Left cardiac atrium (tissue), 4 donors: Measurements from ENCODE around the gene FBXL7. TPM values are rescaled to one million over a fixed set of nuclear protein-coding genes. Genes with fewer than 3 reads are reported as not detected.

ENCODE experiments used
- ATAC-seq, 2 donors: fragments of 200-7000 bp; cut with Tn5 transposase; one replicate each; pipeline ENCODE4 v1.9.1; 2020; ENCODE audit warnings: mild to moderate bottlenecking in 2 of 2, moderate library complexity in 2 of 2
- DNase-seq: peaks from one replicate; pipeline ENCODE4 v3.0.0-alpha.2; 2020
- intact Hi-C, 2 donors: fragments of 100-400 bp; cut with DNase I; formaldehyde crosslinking; loops; one replicate each; pipeline versions ENCODE4 v1.14.1 to v1.15.1; 2022 to 2023
- total RNA-seq, 2 donors: library from RNA; stranded (reverse); fragmentation: NEBNext Ultra II Directional; extraction: Animal tissue kit (Norgen Biotek cat#: 25700); gene quantifications; one replicate each; pipeline ENCODE4 v1.2.1, GENCODE V29; 2021
- donor health status: DM: no; HTN: yes; CAD: no.
- donor health status: DM: no; HTN: yes; CAD: no; lungs with severe emphysema.
- donor health status: DM: yes; HTN: yes; CAD: no.
- donor health status: Dilated cardiomyopathy.

The FBXL7 gene
- total RNA-seq, 2 donors from 2014 or later, result 18.1 to 19.8 TPM

DNA sequence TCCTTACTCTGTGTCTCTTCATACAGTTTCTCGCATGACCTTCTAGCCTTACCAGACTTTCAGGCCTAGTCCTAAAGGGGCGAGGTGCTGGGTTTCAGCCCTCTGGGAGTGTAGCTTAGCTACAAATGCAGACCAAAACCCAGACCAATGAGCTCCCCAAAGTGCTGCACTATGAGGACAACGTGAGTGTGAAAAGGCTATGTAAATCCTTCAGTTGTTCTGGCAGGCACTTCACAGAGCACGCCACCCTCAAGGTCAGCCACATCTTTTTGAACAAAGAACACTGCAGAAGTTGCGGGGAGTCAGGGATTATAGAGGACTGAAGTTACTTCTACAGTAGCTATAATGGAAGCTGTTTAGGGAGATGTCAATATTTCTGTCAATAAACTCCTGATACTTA is 377.9 kb downstream of the FBXL7 start:
- DNase-seq (no peak), ATAC-seq (peak in 1 of 2 donors; percentile 30)
- intact Hi-C loops, result no loop called here

DNA sequence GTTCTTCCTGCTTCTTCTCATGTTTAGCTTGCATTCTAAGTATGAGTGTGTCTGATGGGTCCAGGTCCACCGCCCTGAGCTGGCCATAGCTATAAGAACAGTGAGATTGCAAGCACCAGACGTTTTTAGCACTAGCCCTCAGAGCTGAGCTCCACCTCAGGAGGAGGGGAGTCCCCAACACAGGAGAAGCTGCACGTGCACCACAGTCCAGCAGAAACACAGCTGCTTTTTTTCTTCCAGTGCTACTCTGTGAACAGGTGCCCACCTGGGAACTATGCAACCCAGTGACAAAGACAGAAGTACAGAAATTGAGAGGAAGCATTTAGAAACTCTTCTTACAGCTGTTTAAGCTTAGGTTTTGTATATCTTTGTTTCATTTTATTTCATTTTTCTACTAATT is 380.2 kb downstream of the FBXL7 start:
- DNase-seq (no peak), ATAC-seq (no peak)
- intact Hi-C loops, result no loop called here

DNA sequence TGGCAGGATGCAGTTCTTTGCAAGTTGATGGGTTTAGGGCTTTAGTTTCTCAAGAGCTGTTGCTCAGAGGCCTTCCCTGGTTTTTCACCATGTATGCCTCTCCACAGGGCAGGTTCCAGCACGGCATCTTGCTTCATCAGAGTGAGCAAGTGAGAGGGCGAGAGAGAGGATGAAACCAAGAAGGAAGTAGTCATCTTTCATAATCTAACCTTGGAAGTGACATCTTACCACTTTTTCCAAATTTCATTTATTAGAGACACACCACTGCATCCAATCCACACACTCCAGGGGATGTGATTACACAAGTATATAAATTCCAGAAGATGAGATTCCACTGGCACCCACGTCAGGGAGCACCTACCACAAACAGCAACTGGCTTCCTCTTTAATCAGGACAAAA is 385.2 kb downstream of the FBXL7 start:
- intact Hi-C loops, result no loop called here
- no peak for ATAC-seq
- no peak for DNase-seq

DNA sequence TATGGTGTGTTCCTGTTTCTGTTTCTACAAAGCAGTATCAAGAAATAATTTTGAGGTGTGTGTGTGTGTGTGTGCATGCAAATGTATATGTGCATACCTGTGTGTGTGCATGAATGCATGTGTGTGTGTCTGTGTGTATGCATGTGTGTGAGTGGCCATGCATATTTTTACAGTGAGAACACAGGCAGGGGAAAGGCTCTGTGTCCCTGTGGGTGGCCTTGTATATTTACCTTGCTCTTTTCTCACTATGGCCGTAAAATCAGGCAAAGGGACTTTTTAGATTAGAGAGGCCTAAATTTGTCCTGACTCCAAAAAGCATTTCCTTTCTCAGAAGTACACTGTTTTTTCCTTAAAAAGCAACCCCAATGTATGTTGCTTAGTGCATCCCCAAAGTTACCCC is 386.2 kb downstream of the FBXL7 start:
- no peak for ATAC-seq
- DNase-seq, result no peak
- intact Hi-C loops, result no loop called here

- intact Hi-C loops, result no loop called here
- DNase-seq (no peak), ATAC-seq (no peak)
Measured at GRCh38 chr5:15887093-15887492, 387.1 kb downstream of the FBXL7 start.

DNA sequence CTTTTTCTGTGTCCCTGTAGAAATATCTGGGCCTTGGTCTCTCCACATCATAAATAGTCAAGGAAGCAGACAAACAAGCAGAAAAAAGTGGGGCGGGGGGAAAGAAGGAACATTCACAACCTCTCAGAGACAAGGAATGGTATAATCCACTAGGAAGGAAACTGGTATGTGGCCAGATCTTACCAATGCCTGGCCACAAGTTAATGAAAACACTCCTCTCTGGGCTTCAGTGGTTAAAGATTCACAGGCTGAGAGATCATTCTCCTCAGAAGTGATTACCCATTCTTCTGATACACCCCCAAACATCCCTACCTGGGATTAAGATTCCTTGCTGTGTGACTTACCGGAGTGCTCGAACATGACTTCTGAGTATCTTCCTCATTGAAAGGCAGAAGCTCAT is 389.0 kb downstream of the FBXL7 start:
- no peak for DNase-seq
- intact Hi-C loops, result no loop called here
- no peak for ATAC-seq

DNA sequence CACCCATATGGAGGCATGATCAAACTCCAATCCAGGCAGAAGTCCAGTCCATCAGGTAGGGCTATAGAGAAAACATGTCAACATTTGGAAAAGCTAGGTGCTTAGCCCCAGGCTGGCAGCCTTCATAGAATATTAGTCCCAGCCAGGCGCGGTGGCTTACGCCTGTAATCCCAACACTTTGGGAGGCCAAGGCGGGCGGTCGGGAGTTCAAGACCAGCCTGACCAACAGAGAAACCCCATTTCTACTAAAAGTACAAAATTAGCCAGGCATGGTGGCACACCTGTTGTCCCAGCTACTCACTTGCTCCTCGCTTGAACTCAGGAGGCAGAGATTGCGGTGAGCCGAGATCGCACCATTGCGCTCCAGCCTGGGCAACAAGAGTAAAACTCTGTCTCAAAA is 393.9 kb downstream of the FBXL7 start:
- ATAC-seq (no peak), DNase-seq (no peak)
- intact Hi-C loops, result no loop called here

GRCh38 chr5:15897656-15898055 is 397.7 kb downstream of the FBXL7 start:
- peak in 1 of 2 donors; percentile 47 for ATAC-seq

GRCh38 chr5:15898641-15899040 is 398.7 kb downstream of the FBXL7 start:
- intact Hi-C loops, result no loop called here
- ATAC-seq, result no peak
- DNase-seq, result no peak

More at GRCh38 chr5:15897656-15898055, 397.7 kb downstream of the FBXL7 start:
- no peak for DNase-seq
- intact Hi-C loops, result no loop called here

DNA sequence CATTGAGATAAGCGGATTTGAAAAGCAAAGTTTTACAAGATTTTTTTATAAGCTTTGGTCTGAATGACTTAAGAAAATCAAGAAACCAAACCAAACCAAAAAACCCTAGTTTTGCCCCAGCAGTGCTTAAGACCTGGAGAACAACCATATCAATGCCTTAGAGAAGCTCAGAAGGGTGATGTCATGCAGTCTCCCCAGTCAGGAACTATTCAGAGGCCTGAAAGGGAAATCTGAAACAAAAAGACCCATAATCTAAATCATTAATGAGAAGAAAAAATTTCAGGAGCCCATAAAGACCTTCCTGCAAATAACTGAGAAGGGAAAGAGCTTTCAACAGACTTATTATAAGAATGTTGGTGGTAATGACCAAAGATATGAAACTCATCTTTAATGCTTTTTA is 399.5 kb downstream of the FBXL7 start:
- intact Hi-C loops, result no loop called here
- ATAC-seq (no peak), DNase-seq (no peak)

GRCh38 chr5:15901151-15901550 is 401.2 kb downstream of the FBXL7 start:
- DNase-seq (no peak), ATAC-seq (no peak)
- intact Hi-C loops, result no loop called here

DNA sequence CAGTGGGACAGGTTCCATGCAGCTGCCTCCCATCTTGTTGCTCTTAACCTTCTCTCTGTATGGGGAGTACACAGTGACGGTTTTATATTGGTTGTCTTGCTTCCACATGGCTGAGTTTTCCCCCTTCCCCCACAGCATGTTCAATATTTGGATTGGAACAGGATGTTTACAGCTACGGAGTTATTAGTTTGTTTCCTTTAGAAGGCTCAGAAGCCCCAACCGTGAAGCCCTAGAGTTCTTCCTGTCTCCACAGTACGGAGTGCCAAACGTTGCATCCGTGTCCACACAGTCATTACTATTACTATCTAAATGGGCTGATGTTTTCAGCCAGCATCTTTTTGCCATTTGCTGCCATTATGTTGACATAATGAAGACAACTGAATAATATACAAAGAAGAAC is 402.1 kb downstream of the FBXL7 start:
- intact Hi-C loops, result no loop called here
- ATAC-seq (no peak), DNase-seq (no peak)

GRCh38 chr5:15904899-15905830 is 405.2 kb downstream of the FBXL7 start:
- intact Hi-C loops, result no loop called here
- no peak for DNase-seq
- peak; percentile 24 to 61 for ATAC-seq

DNA sequence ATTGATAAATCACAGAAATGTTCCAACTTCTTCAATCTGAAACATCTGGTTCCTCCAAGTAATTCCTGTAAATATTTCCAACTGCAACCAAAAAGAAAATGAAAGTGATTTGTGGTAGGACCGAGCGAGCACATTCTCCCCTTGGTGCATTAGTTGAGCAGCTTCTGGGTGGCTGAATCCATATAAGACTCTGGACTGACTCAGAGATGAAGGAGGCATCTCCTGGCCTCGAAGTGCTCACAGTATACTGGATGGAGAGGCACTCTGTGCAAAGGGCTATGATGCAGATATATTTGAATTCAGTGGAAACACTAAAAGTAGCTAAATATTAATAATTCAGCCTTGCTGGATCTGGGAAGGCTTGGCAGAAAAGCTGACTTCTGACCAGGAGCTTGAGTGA is 414.7 kb downstream of the FBXL7 start:
- intact Hi-C loops, result no loop called here
- no peak for DNase-seq
- peak; percentile 44 to 73 for ATAC-seq

GRCh38 chr5:15926586-15926985 is 426.6 kb downstream of the FBXL7 start:
- DNase-seq (no peak), ATAC-seq (no peak)
- intact Hi-C loops, result no loop called here

- ATAC-seq (no peak), DNase-seq (no peak)
- intact Hi-C loops, result no loop called here
Measured at GRCh38 chr5:15927710-15928380, 427.9 kb downstream of the FBXL7 start.

- intact Hi-C loops, result no loop called here
- DNase-seq (no peak), ATAC-seq (no peak)
Measured at GRCh38 chr5:15929611-15930263, 429.8 kb downstream of the FBXL7 start.

- DNase-seq (no peak), ATAC-seq (no peak)
- intact Hi-C loops, result no loop called here
Measured at GRCh38 chr5:15932066-15932465, 432.1 kb downstream of the FBXL7 start.

GRCh38 chr5:15933259-15934207 is 433.6 kb downstream of the FBXL7 start:
- DNase-seq (no peak), ATAC-seq (no peak)
- intact Hi-C loops, result no loop called here
